RWPE1 (cell line): ENCODE data around the gene NEUROG2.
"Not testable (repeated sequence)": the region's sequence is repeated elsewhere in the genome, so short reads cannot be mapped to it uniquely, and the experiment has no call there.

Experiments
- CTCF ChIA-PET: fragments of 350-600 bp; sonication (Branson Sonifier 250); formaldehyde crosslinking; extraction: SDS; loops from one replicate; lab custom pipeline; 2021; lab: Yijun Ruan, JAX
- POLR2A ChIA-PET: fragments of 400-600 bp; formaldehyde crosslinking; extraction: SDS; loops from one replicate; lab custom pipeline; 2020; ENCODE audit warnings: antibody characterized with exemption; ENCODE audit not compliant: low non-redundant PET; lab: Yijun Ruan, JAX
- DNase-seq: peaks from one replicate; pipeline ENCODE4 v3.0.0; 2012; ENCODE audit warnings: low spot score
- H3K27ac ChIP-seq: fragments of 450-650 bp; 2 replicates; pipeline ENCODE4 v1.5.1; 2017
- TF ChIP-seq, protein P1 (sequence below): fragments of 450-650 bp; conservative IDR thresholded peaks from 2 replicates; pipeline ENCODE4 v1.5.1; 2017; ENCODE audit warnings: low read depth, mild to moderate bottlenecking

The NEUROG2 gene

DNA sequence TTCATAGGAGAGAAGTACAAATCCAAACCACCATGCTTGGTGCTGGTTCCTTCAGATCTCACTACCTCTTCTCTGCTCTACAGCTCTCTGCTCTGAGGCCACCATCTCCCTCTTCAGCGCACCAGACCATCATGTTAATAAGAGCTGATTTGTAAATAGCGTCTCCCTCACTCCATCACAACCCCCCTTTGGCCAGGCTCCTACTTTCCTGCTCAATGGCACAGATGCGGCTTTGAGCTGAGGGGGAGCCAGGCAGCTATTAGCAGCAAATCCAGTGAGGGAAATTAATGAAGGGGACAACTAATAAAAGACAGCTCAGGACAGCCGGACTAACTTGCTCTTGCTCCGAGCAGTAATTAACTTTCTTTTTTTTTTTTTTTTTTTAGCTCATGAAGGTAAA, 13.1 kb downstream of the NEUROG2 start:
- ChIA-PET POLR2A (interaction anchor here (0.6 kb wide), 1 partner anchor 168 kb away, joined by 6 read pairs; no protein-coding TSS in a partner anchor), CTCF (interaction anchor here (1.1 kb wide), 1 partner anchor 12 kb away, joined by 3 read pairs; no protein-coding TSS in a partner anchor)
- DNase-seq = no peak
- TF ChIP-seq, protein P1, sequence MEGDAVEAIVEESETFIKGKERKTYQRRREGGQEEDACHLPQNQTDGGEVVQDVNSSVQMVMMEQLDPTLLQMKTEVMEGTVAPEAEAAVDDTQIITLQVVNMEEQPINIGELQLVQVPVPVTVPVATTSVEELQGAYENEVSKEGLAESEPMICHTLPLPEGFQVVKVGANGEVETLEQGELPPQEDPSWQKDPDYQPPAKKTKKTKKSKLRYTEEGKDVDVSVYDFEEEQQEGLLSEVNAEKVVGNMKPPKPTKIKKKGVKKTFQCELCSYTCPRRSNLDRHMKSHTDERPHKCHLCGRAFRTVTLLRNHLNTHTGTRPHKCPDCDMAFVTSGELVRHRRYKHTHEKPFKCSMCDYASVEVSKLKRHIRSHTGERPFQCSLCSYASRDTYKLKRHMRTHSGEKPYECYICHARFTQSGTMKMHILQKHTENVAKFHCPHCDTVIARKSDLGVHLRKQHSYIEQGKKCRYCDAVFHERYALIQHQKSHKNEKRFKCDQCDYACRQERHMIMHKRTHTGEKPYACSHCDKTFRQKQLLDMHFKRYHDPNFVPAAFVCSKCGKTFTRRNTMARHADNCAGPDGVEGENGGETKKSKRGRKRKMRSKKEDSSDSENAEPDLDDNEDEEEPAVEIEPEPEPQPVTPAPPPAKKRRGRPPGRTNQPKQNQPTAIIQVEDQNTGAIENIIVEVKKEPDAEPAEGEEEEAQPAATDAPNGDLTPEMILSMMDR = no peak
- no peak overlapping the region for H3K27ac ChIP-seq

DNA sequence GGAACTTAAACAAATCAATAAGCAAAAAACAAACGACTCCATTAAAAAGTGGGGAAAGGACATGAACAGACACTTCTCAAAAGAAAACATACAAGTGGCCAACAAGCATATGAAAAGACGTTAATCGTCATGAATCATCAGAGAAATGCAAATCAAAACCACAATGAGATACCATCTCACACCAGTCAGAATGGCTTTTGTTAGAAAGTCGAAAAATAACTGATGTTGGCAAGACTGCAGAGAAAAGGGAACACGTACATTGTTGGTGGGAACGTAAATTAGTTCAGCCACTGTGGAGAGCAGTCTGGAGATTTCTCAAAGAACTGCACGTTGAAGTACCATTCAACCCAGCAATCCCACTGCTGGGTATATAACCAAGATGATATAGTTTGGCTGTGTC, 23.7 kb downstream of the NEUROG2 start:
- ChIA-PET CTCF (no interaction called here), POLR2A (no interaction called here)
- DNase-seq = no peak
- TF ChIP-seq, protein P1 = no peak
- H3K27ac ChIP-seq = no peak overlapping the region

DNA sequence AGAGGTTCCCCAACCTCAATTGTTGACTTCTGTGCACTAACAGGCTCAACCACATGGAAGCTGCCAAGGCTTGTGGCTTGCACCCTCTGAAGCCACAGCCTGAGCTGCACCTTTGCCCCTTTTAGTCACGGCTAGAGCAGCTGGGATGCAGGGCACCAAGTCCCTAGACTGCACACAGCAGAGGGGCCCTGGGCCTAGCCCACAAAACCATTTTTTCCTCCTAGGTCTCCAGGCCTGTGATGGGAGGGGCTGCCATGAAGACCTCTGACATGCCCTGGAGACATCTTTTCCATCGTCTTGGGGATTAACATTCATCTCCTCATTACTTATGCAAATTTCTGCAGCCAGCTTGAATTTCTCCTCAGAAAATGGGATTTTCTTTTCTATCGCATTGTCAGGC, 25.2 kb downstream of the NEUROG2 start:
- POLR2A ChIA-PET, H3K27ac ChIP-seq, CTCF ChIA-PET, DNase-seq: not testable (repeated sequence)

DNA sequence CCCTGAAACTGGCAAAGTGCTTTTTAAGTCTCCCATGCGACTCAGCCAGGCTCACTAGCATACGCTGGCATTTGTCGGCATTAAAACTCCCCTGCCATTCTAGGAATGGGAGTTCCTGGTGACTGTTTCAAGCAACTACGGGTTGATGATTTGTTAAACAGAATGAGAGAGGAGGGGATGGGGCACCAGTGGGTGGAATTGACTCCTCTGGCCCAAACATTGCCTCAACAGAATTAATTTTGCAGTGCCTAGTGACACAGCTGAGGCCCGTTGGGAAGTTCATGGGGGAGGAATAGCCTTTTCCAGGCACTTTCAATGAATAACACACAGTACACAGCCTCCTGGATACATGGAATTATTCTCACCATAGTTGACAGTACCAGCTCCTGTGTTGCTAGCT, 30.1 kb downstream of the NEUROG2 start:
- DNase-seq = no peak
- ChIA-PET CTCF (no interaction called here), POLR2A (no interaction called here)
- TF ChIP-seq, protein P1 = no peak
- H3K27ac ChIP-seq = no peak overlapping the region

DNA sequence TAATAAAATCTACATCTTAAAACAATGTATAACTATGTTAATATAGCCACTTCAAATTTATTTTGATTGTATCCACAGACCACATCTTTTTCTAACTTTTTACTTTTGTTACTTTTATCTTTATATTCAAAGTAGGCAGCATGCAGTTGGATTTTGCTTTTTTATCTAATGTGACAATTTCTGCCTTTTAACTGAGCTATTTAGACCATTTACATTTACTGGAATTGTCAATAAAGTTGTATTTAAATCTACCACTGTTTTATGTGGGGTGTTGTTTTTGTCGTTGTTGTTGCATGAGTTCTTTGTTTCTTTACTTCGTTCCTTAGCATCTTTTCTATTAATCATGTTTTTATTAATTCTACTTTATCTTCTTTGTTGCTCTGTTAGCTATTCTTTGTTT, 42.0 kb downstream of the NEUROG2 start:
- POLR2A ChIA-PET = no interaction called here
- no peak for DNase-seq
- TF ChIP-seq, protein P1 = no peak
- H3K27ac ChIP-seq = no peak overlapping the region
- CTCF ChIA-PET = interaction anchor here (0.6 kb wide), 1 partner anchor 11 kb away, joined by 3 read pairs; no protein-coding TSS in a partner anchor

DNA sequence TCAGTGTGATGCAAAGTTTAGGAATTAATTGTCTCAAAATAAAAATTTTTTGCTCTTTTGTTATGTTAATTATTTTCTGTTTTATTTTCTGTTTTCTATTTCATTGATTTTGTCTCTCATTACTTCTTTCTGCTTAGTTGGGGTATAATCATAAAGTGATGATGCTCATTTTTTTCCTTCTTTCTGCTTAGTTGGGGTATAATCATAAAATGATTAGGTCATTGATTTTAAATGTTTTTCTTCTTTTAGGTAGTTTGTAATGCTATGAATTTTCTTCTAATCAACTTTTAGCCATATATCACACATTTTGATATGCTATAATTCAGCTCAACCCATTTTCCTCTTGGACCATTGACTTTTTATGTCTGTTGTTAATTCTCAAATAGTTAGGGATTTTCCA, 43.7 kb downstream of the NEUROG2 start:
- no peak overlapping the region for H3K27ac ChIP-seq
- ChIA-PET CTCF (no interaction called here), POLR2A (no interaction called here)
- TF ChIP-seq, protein P1 = no peak
- DNase-seq = no peak
